ENCODE data around the gene FCRLA. TPM values are rescaled to one million over a fixed set of nuclear protein-coding genes. Genes with fewer than 3 reads are reported as not detected.
"Not testable (repeated sequence)": the region's sequence is repeated elsewhere in the genome, so short reads cannot be mapped to it uniquely, and the experiment has no call there.

FCRLA gene
- total RNA-seq, 1 experiment from 2014 or later: not detected

- in situ Hi-C loops (cut with HindIII; ENCODE audit: low pct_unique_long_range_greater_than_20kb, low sequenced_read_pairs); DNase-seq (ENCODE audit: low read depth): not testable (repeated sequence)
Measured at GRCh38 chr1:161693020-161693712, 13.9 kb upstream of the FCRLA start.

- in situ Hi-C loops (cut with HindIII; ENCODE audit: low pct_unique_long_range_greater_than_20kb, low sequenced_read_pairs): not testable (repeated sequence)
Measured at GRCh38 chr1:161698302-161698701, 8.7 kb upstream of the FCRLA start.

GRCh38 chr1:161702250-161702649 is 4.8 kb upstream of the FCRLA start:
- DNase-seq (ENCODE audit: low read depth): peak; percentile 60
- in situ Hi-C loops (cut with HindIII; ENCODE audit: low pct_unique_long_range_greater_than_20kb, low sequenced_read_pairs): no loop called here

More at GRCh38 chr1:161698302-161698701, 8.7 kb upstream of the FCRLA start:
- DNase-seq (ENCODE audit: low read depth): not testable (repeated sequence)

- DNase-seq (ENCODE audit: low read depth): no peak
- in situ Hi-C loops (cut with HindIII; ENCODE audit: low pct_unique_long_range_greater_than_20kb, low sequenced_read_pairs): no loop called here
Measured at GRCh38 chr1:161705537-161705936, 1.5 kb upstream of the FCRLA start.

GRCh38 chr1:161706113-161706481 is 932 bp upstream of the FCRLA start:
- no peak for DNase-seq (ENCODE audit: low read depth)
- in situ Hi-C loops (cut with HindIII; ENCODE audit: low pct_unique_long_range_greater_than_20kb, low sequenced_read_pairs): no loop called here

GRCh38 chr1:161707503-161707902 is 474 bp downstream of the FCRLA start:
- in situ Hi-C loops (cut with HindIII; ENCODE audit: low pct_unique_long_range_greater_than_20kb, low sequenced_read_pairs): no loop called here
- no peak for DNase-seq (ENCODE audit: low read depth)

- in situ Hi-C loops (cut with HindIII; ENCODE audit: low pct_unique_long_range_greater_than_20kb, low sequenced_read_pairs): no loop called here
- DNase-seq (ENCODE audit: low read depth): no peak
Measured at GRCh38 chr1:161709373-161709772, 2.3 kb downstream of the FCRLA start.

GRCh38 chr1:161710560-161710959 is 3.5 kb downstream of the FCRLA start:
- in situ Hi-C loops (cut with HindIII; ENCODE audit: low pct_unique_long_range_greater_than_20kb, low sequenced_read_pairs): no loop called here
- DNase-seq (ENCODE audit: low read depth): no peak

GRCh38 chr1:161718559-161719324 is 11.7 kb downstream of the FCRLA start:
- no peak for DNase-seq (ENCODE audit: low read depth)
- in situ Hi-C loops (cut with HindIII; ENCODE audit: low pct_unique_long_range_greater_than_20kb, low sequenced_read_pairs): no loop called here

- no peak for DNase-seq (ENCODE audit: low read depth)
- in situ Hi-C loops (cut with HindIII; ENCODE audit: low pct_unique_long_range_greater_than_20kb, low sequenced_read_pairs): no loop called here
Measured at GRCh38 chr1:161719325-161719611, 12.2 kb downstream of the FCRLA start.

GRCh38 chr1:161720422-161720821 is 13.4 kb downstream of the FCRLA start:
- no peak for DNase-seq (ENCODE audit: low read depth)
- in situ Hi-C loops (cut with HindIII; ENCODE audit: low pct_unique_long_range_greater_than_20kb, low sequenced_read_pairs): no loop called here

- DNase-seq (ENCODE audit: low read depth): no peak
- in situ Hi-C loops (cut with HindIII; ENCODE audit: low pct_unique_long_range_greater_than_20kb, low sequenced_read_pairs): no loop called here
Measured at GRCh38 chr1:161720956-161721737, 14.1 kb downstream of the FCRLA start, which contains the start of gene FCRLB. TSS of gene FCRLB (plus strand) at chr1:161721544. CDS start at chr1:161722673, 1,129 bp downstream.

GRCh38 chr1:161721738-161722343 is 14.8 kb downstream of the FCRLA start:
- in situ Hi-C loops (cut with HindIII; ENCODE audit: low pct_unique_long_range_greater_than_20kb, low sequenced_read_pairs): no loop called here
- peak; percentile 60 for DNase-seq (ENCODE audit: low read depth)

GRCh38 chr1:161722406-161722805 is 15.4 kb downstream of the FCRLA start:
- DNase-seq (ENCODE audit: low read depth): no peak
- in situ Hi-C loops (cut with HindIII; ENCODE audit: low pct_unique_long_range_greater_than_20kb, low sequenced_read_pairs): no loop called here

GRCh38 chr1:161723459-161724141 is 16.6 kb downstream of the FCRLA start:
- no peak for DNase-seq (ENCODE audit: low read depth)
- in situ Hi-C loops (cut with HindIII; ENCODE audit: low pct_unique_long_range_greater_than_20kb, low sequenced_read_pairs): no loop called here

GRCh38 chr1:161725258-161725907 is 18.4 kb downstream of the FCRLA start:
- in situ Hi-C loops (cut with HindIII; ENCODE audit: low pct_unique_long_range_greater_than_20kb, low sequenced_read_pairs); DNase-seq (ENCODE audit: low read depth): not testable (repeated sequence)

- in situ Hi-C loops (cut with HindIII; ENCODE audit: low pct_unique_long_range_greater_than_20kb, low sequenced_read_pairs): no loop called here
- DNase-seq (ENCODE audit: low read depth): peak; percentile 73
Measured at GRCh38 chr1:161725908-161726472, 19.0 kb downstream of the FCRLA start.
